K562 (cell line): Measurements from ENCODE around the gene PSPH.

Source experiments
- CTCF ChIP-seq, 3 experiments: IDR thresholded peaks in 2 of 3; conservative IDR thresholded peaks in 1 of 3; 2 replicates each; pipeline ENCODE4 v1.5.1; 2011 to 2012; ENCODE audit warnings: low read length in 3 of 3, mild to moderate bottlenecking in 3 of 3, control low read depth in 2 of 3, improper control_type of control experiment in 1 of 3, inconsistent platforms in 1 of 3, low read depth in 1 of 3, mixed read lengths in 1 of 3, moderate library complexity in 1 of 3; ENCODE audit not compliant: insufficient read depth in 2 of 3
- ETV5 ChIP-seq: sonication (generic); formaldehyde crosslinking; IDR thresholded peaks from 2 replicates; pipeline ENCODE4 v1.4.0; 2020; ENCODE audit warnings: low read depth, mild to moderate bottlenecking, missing genetic modification reagents

- TF ChIP-seq ETV5: no peak
- TF ChIP-seq CTCF (IDR thresholded peaks at IDR 0.05 in 2 of 3, conservative IDR thresholded peaks at IDR 0.05 in 1 of 3; ENCODE audit: insufficient read depth in 2 of 3, low read depth in 1 of 3, low read length in 3 of 3): no peak
These were observed 28.4 kb upstream of the PSPH start for GRCh38 chr7:56079450-56080185.
